HepG2 (cell line): Measurements from ENCODE around the gene APOC1. TPM values are rescaled to one million over a fixed set of nuclear protein-coding genes. Genes with fewer than 3 reads are reported as not detected.

Experiments
- CENPT ChIP-seq: sonication (generic); formaldehyde crosslinking; IDR thresholded peaks from 2 replicates; pipeline ENCODE4 v1.8.0; 2022; ENCODE audit warnings: low read depth, mild to moderate bottlenecking, moderate library complexity, missing genetic modification reagents
- DR1 ChIP-seq: sonication (generic); formaldehyde crosslinking; IDR thresholded peaks from 2 replicates; pipeline ENCODE4 v1.8.0; 2021; ENCODE audit warnings: mild to moderate bottlenecking, missing genetic modification reagents, inconsistent platforms
- ELF4 ChIP-seq: sonication (generic); formaldehyde crosslinking; IDR thresholded peaks from 2 replicates; pipeline ENCODE4 v1.5.0; 2020; ENCODE audit warnings: missing genetic modification reagents, mild to moderate bottlenecking, moderate library complexity, borderline replicate concordance
- FLYWCH1 ChIP-seq: sonication (generic); formaldehyde crosslinking; IDR thresholded peaks from 2 replicates; pipeline ENCODE4 v1.8.1; 2023; ENCODE audit warnings: mild to moderate bottlenecking, missing genetic modification reagents
- FOXA3 ChIP-seq: IDR thresholded peaks from 2 replicates; pipeline ENCODE4 v1.6.1; 2016; ENCODE audit warnings: missing genetic modification reagents, missing compliant biosample characterization
- FOXK1 ChIP-seq: sonication (generic); formaldehyde crosslinking; IDR thresholded peaks from 2 replicates; pipeline ENCODE4 v1.4.0; 2020; ENCODE audit warnings: low read depth, missing genetic modification reagents, borderline replicate concordance
- GABPA ChIP-seq, 2 experiments: IDR thresholded peaks; 2 replicates each; pipeline ENCODE4 v1.6.1; 2011 to 2016; ENCODE audit warnings: low read depth in 2 of 2, low read length in 1 of 2, missing biosample characterization in 1 of 2, missing genetic modification characterization in 1 of 2
- KDM1A ChIP-seq: IDR thresholded peaks from 2 replicates; pipeline ENCODE4 v1.6.1; 2016; ENCODE audit warnings: missing compliant biosample characterization
- KDM6A ChIP-seq: IDR thresholded peaks from 2 replicates; pipeline ENCODE4 v1.6.1; 2016; ENCODE audit warnings: low read depth
- KLF13 ChIP-seq: sonication (generic); formaldehyde crosslinking; IDR thresholded peaks from 2 replicates; pipeline ENCODE4 v1.4.0; 2020; ENCODE audit warnings: mild to moderate bottlenecking, missing genetic modification reagents
- MEIS2 ChIP-seq: sonication (generic); formaldehyde crosslinking; IDR thresholded peaks from 2 replicates; pipeline ENCODE4 v1.9.0; 2021; ENCODE audit warnings: mild to moderate bottlenecking, missing genetic modification reagents
- MIXL1 ChIP-seq: IDR thresholded peaks from 2 replicates; pipeline ENCODE4 v1.6.1; 2016
- MTA1 ChIP-seq: sonication (generic); formaldehyde crosslinking; IDR thresholded peaks from 2 replicates; pipeline ENCODE4 v1.4.0; 2020; ENCODE audit warnings: missing genetic modification reagents, mild to moderate bottlenecking, borderline replicate concordance
- MXD1 ChIP-seq: sonication (generic); formaldehyde crosslinking; IDR thresholded peaks from 2 replicates; pipeline ENCODE4 v1.4.0; 2020; ENCODE audit warnings: mild to moderate bottlenecking, missing genetic modification reagents
- PCBP2 ChIP-seq: fragments of 200-400 bp; formaldehyde crosslinking; optimal IDR thresholded peaks from 2 replicates; pipeline ENCODE3; 2018; ENCODE audit warnings: low read length, low read depth; ENCODE audit not compliant: poor library complexity, severe bottlenecking
- PRMT3 ChIP-seq: sonication (generic); formaldehyde crosslinking; IDR thresholded peaks from 2 replicates; pipeline ENCODE4 v1.8.1; 2022; ENCODE audit warnings: low read depth, mild to moderate bottlenecking, moderate library complexity, missing genetic modification reagents, borderline replicate concordance
- TRIM24 ChIP-seq: sonication (generic); formaldehyde crosslinking; IDR thresholded peaks from 2 replicates; pipeline ENCODE4 v1.8.0; 2022; ENCODE audit warnings: mild to moderate bottlenecking, missing genetic modification reagents
- ZBTB42 ChIP-seq: sonication (generic); formaldehyde crosslinking; IDR thresholded peaks from 2 replicates; pipeline ENCODE4 v1.5.0; 2020; ENCODE audit warnings: mild to moderate bottlenecking, missing genetic modification reagents
- ZFP36L1 ChIP-seq: sonication (generic); formaldehyde crosslinking; IDR thresholded peaks from 2 replicates; pipeline ENCODE4 v1.8.0; 2022; ENCODE audit warnings: mild to moderate bottlenecking, missing genetic modification reagents, moderate library complexity
- ZNF101 ChIP-seq: sonication (generic); formaldehyde crosslinking; IDR thresholded peaks from 2 replicates; pipeline ENCODE4 v1.4.0; 2020; ENCODE audit warnings: mild to moderate bottlenecking, low read depth, missing genetic modification reagents, borderline replicate concordance
- ZNF224 ChIP-seq: sonication (generic); formaldehyde crosslinking; IDR thresholded peaks from 2 replicates; pipeline ENCODE4 v1.5.0; 2020; ENCODE audit warnings: mild to moderate bottlenecking, missing genetic modification reagents
- ZNF33A ChIP-seq: sonication (generic); formaldehyde crosslinking; IDR thresholded peaks from 2 replicates; pipeline ENCODE4 v1.5.1; 2020; ENCODE audit warnings: missing genetic modification reagents, mild to moderate bottlenecking, moderate library complexity, borderline replicate concordance
- ZNF33B ChIP-seq: sonication (generic); formaldehyde crosslinking; IDR thresholded peaks from 2 replicates; pipeline ENCODE4 v1.5.1; 2020; ENCODE audit warnings: mild to moderate bottlenecking, missing genetic modification reagents
- ZNF441 ChIP-seq: sonication (generic); formaldehyde crosslinking; IDR thresholded peaks from 2 replicates; pipeline ENCODE4 v1.7.0; 2021; ENCODE audit warnings: missing genetic modification reagents, borderline replicate concordance
- ZNF512 ChIP-seq: sonication (generic); formaldehyde crosslinking; IDR thresholded peaks from 2 replicates; pipeline ENCODE4 v1.4.0; 2020; ENCODE audit warnings: mild to moderate bottlenecking, missing genetic modification reagents
- ZNF530 ChIP-seq: sonication (generic); formaldehyde crosslinking; IDR thresholded peaks from 2 replicates; pipeline ENCODE4 v1.5.0; 2020; ENCODE audit warnings: low read depth, mild to moderate bottlenecking, missing genetic modification reagents
- ZNF546 ChIP-seq: sonication (generic); formaldehyde crosslinking; conservative IDR thresholded peaks from 2 replicates; pipeline ENCODE4 v1.8.1; 2023; ENCODE audit warnings: mild to moderate bottlenecking, missing genetic modification reagents
- ZNF782 ChIP-seq: sonication (generic); formaldehyde crosslinking; IDR thresholded peaks from 2 replicates; pipeline ENCODE4 v1.4.0; 2020; ENCODE audit warnings: missing genetic modification reagents, mild to moderate bottlenecking, borderline replicate concordance
- polyA plus RNA-seq, 8 experiments: library from polyadenylated mRNA; depleted of rRNA in 3 of 8; stranded (reverse) in 7 of 8; unstranded in 1 of 8; fragments of >200 nt; fragmentation: Illumina TruSeq in 4 of 8; extraction: Trizol in 4 of 8; gene quantifications; 2 replicates each; pipeline versions ENCODE4 v1.2.1 to v1.2.3, GENCODE V29; 2011 to 2016; ENCODE audit warnings: low read depth in 4 of 8, missing spikeins in 1 of 8, mixed read lengths in 1 of 8; ENCODE audit not compliant: insufficient read depth in 1 of 8
- total RNA-seq, 5 experiments: library from RNA; depleted of rRNA; stranded (reverse); fragments of >200 nt; fragmentation: Illumina TruSeq; extraction: Trizol; gene quantifications; 2 replicates each; pipeline ENCODE4 v1.2.3, GENCODE V29; 2016; ENCODE audit warnings: low read depth in 1 of 5

APOC1 gene
- total and polyA plus RNA-seq, 2 of the 13 experiments (the other 11 are each of a cell fraction or from before 2014, with no cell fraction given) = 600 to 1,235 TPM

- TF ChIP-seq ZNF546 (CRISPR knock-in tag) (no peak), ZFP36L1 (CRISPR knock-in tag) (no peak), GABPA (IDR thresholded peaks at IDR 0.05; ENCODE audit: low read depth, low read length) (peak; percentile 55), GABPA (CRISPR knock-in tag; IDR thresholded peaks at IDR 0.05; ENCODE audit: low read depth) (peak; percentile 76), MTA1 (CRISPR knock-in tag) (no peak), CENPT (peak; percentile 60; the same call in 1 of the 2 replicates), MXD1 (0 out of 2 replicates have a peak, but pooled peaks have one; percentile 52), ZNF782 (CRISPR knock-in tag) (no peak; the same call in 1 of the 2 replicates), MIXL1 (CRISPR knock-in tag) (no peak), FOXA3 (CRISPR knock-in tag) (no peak; the same call in 1 of the 2 replicates), ZNF224 (CRISPR knock-in tag) (no peak), PRMT3 (CRISPR knock-in tag) (no peak), ZNF441 (no peak), ZNF33B (no peak), FOXK1 (peak; percentile 62; the same call in 1 of the 2 replicates), PCBP2 (no peak), FLYWCH1 (CRISPR knock-in tag) (no peak), ELF4 (no peak), ZNF512 (CRISPR knock-in tag) (no peak), ZBTB42 (CRISPR knock-in tag) (no peak), ZNF33A (CRISPR knock-in tag) (no peak), ZNF530 (CRISPR knock-in tag) (no peak), KDM6A (CRISPR knock-in tag) (no peak), TRIM24 (CRISPR knock-in tag) (no peak), DR1 (CRISPR knock-in tag) (no peak), MEIS2 (CRISPR knock-in tag) (no peak), KDM1A (no peak), ZNF101 (CRISPR knock-in tag) (no peak), KLF13 (CRISPR knock-in tag) (no peak)
Observed at GRCh38 chr19:44891016-44891882, 23.2 kb upstream of the APOC1 start, which contains the start of gene TOMM40 (continued).
